Fibroblast of skin of scalp (primary cell): ENCODE measurements around the gene CCDC136.

ENCODE experiments used
- DNase-seq: peaks from one replicate; pipeline ENCODE4 v3.0.0-alpha.2; 2013

The CCDC136 gene

DNA sequence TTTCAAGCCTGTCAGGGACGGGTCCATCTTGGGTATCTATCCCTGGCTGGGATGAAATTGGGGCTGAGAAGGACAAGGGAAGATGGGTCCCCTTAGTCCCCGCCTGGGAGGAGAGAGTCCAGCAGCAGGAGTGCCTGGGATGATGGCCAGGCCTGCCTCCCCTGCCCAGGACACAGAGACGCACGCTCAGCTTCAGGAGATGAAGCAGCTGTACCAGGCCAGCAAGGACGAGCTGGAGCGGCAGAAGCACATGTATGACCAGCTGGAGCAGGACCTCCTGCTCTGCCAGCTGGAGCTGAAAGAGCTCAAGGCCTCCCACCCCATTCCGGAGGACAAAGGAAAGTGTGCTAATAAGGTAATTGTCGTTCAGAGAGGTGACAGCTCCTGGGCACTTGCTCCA lies 15.4 kb downstream of the CCDC136 start:
- DNase-seq: no peak

DNA sequence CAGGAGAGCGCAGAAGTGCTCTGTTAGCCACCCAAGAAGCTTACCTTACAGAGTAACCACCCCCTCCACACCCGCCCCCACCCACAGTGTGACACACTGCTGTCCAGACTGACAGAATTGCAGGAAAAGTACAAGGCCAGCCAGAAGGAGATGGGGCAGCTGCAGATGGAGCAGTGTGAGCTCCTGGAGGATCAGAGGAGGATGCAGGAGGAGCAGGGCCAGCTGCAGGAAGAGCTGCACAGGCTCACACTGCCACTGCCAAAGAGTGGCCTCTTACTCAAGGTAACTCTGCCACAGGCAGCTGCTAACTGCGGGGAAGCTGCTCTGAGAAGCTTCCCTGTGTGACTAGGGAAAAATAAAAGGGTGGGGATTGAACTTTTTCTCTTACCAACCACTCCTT lies 17.6 kb downstream of the CCDC136 start:
- no peak for DNase-seq

DNA sequence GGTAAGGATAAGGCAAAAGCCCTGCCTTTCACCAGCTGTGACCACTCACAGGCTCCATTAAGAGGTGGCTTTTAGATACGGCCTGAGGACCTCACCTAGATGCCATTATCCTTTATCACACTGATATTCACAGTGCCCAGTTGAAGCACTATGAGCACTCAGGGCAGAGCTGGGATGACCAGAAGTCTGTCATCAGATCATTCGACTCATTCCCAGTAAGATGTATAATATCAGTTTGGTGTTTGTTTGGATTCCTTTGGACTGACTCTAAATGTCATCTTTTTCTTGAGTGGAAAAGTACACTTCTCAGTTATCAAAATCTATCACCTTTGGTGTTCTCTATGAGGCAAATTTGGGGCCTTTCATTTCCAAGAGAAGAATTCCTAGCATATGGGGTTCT lies 18.7 kb downstream of the CCDC136 start:
- no peak for DNase-seq

DNA sequence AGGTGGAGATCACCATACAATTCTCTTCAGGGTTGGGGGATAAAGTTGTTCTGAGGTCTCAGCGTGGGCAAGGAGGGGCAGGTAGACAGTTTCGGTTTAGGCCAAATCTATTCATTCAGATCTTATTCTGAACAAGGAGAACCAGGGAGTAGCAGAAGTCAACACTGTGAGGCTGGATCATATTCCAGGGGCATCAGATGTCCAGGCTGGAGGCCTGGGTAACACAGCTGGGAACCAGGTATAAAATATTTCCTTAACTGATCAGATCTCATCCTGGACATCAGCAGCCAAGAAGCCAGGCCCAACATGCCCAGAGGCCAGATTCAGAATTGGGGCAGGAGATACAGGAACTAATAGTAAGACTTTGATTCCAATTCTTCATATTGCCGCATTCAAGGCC lies 19.2 kb downstream of the CCDC136 start:
- no peak for DNase-seq

DNA sequence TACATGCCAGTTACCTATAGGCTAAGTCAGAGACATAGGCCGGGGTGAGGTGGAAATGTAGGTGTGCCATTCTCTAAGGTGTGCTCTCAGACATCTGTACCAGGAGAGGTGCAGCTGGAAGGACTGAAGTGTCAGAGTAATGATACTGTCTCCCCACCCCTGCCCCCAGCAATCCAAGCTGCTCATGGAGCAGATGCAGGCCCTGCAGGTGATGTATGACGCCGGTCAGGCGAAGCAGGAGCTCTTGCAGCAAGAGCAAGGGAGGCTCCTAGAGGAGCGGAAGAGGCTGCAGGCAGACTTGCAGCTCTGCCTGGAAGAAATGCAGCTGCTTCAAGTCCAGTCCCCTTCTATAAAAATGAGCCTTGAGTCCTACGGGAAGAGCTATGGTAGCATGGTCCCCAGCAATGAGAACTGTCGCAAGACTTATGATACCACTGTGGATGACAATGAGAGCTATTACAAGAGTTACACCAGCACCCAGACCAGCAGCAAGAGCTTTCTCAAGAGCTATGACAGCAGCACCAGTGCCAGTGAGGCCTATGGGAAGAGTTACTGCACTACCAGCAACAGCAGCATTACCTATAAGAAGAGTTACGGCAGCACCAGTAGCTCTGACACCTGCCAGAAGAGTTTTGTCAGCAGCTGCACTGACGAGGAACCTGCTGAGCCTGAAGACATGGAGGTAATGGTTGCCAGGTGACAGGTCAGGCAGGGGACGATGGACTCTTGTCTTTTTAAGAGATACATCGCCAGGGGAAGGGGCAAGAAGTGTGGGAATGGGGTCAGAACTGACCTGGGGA lies 20.1 kb downstream of the CCDC136 start:
- DNase-seq: no peak

DNA sequence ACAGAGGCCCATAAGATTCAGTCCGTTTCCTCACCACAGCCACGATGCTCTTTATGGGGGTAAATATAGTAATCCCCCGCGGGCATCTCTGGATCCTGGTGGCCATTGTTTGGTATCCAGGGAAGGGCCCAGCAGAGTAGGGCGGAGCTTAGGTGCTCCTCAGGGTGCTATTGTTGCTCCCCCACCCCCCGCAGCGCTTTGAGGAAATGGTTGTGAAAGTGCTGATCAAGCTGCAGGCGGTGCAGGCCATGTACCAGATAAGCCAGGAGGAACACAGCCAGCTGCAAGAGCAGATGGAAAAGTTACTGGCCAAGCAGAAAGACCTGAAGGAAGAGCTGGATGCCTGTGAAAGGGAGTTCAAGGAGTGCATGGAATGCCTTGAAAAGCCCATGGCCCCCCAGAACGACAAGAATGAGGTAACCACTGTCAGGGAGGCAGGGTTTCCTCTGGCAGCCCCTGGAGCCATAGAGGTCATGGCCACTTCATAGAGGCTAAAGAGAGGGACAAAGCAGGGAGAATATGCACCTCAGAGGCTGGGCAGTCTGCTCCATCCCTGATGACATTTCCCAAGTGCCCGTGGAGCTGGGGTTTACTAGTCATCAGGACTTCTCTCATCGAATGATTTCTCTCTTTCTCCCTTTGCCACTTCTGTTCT lies 20.9 kb downstream of the CCDC136 start:
- DNase-seq: no peak

DNA sequence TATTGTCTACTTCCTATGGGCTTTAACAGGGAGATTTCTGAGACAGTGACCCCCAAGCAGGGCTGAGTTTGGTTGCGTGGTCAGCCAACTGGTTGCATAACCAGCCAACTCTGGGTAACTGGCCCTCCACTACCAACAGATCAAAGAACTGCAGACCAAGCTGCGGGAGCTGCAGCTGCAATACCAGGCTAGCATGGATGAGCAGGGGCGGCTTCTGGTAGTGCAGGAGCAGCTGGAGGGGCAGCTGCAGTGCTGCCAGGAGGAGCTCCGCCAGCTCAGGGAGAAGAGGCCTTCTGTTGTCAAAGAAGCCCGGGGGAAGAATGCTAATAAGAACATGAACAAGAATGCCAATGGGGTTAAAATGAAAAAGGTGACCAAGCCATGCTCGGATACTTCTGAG lies 22.7 kb downstream of the CCDC136 start:
- no peak for DNase-seq

DNA sequence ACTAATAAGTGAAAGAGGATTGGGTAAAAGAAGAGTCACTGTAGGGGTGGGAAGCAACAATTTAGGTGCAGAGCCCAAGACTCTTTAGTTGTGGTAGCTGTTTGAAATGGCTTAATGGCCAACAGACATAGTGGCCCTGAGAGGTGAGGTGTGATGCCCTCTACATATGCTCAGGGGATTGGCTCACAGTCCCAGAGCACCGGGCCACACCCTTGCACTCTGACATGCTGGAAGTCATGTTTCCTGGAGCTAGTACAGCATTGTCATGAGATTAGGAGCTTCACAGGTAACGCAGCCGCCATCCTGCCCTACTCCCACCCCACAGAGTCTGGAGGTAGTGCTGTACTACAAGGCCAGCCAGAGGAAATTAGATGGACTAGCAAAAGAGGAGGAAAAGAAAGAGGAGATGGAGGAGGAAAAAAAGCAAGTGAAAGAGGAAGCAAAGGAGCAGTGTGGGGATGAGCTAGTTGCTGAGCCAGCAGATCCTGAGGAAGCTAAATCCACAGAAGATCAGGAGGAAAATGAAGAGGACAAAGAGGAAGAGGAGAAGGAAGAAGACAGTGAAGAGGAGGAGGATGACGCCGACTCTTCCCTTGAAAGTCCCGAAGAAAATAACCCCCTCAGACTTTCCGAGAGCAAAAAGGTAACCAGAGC lies 23.6 kb downstream of the CCDC136 start:
- no peak for DNase-seq

DNA sequence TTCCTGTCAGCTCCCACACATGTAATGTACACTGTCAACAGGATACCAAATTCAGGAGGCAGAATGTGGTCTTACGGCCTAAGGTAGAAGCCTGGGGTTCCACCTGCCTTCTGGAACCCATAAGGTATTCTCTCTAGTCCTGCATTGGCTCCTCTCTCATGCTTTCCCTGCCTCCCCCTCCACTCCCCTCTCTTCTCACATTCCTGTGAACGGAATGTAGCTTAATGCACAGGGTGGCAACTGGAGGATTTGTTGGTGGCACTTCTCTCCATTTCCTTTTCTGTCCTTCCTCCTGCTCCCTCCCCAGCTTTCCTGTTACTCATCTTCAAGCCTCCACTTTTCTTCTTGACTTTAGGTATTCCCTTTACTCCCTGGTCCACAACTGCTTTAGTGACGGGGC lies 26.9 kb downstream of the CCDC136 start:
- DNase-seq: no peak

DNA sequence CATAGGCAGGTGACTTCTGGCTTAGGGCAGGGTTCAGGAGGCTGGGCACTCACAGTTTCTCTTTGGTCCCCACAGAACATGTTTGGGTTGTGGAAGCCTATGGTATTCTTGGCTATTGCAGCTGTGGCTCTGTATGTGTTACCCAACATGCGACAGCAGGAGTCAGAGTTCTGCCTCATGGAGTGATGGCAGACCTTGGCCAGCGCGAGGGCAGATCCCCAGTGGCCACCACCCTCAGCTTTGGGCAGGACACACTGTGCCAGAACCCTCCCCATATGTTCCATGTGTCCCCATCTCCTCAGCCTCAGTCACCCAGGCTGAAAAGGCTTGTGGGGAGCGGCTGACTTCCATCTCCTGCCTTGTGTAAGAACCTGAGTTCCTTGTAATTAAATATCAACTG lies 30.0 kb downstream of the CCDC136 start:
- DNase-seq: no peak

DNA sequence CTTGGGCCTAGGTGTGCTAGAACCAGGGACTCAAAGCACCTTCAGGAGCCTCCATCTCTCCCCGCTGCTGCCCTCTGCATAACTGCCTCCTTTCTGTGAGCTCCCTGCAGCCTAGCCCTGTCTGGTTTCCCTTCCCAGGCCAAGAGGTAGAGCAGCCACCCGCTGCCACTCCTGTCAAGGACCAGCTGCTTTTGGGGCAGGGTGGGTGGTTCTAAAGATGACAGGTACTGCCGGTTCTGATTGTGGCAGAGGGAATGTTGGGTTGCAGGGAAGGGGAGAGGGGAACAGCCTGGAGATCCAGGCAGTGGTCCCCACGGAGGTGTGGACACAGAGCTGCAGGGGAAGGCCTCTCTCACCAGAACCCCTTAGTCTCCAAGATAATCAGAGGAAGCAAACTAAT lies 34.7 kb downstream of the CCDC136 start:
- no peak for DNase-seq

DNA sequence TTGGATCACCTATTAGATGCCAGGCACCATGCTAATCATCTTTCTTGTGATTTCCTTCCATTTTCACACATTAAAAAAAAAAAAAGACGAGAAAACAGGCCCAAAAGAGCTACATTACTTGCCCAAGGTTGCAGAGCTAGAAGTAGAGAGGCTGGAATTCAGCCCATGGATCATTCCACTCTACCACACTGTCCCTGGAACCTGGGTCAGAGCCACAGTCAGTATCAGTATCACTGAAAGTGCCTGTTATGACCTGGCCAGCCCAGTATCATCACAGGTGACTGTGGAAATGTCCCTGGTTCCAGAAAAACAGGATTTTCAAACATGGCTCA lies 35.1 kb downstream of the CCDC136 start:
- DNase-seq: no peak

DNA sequence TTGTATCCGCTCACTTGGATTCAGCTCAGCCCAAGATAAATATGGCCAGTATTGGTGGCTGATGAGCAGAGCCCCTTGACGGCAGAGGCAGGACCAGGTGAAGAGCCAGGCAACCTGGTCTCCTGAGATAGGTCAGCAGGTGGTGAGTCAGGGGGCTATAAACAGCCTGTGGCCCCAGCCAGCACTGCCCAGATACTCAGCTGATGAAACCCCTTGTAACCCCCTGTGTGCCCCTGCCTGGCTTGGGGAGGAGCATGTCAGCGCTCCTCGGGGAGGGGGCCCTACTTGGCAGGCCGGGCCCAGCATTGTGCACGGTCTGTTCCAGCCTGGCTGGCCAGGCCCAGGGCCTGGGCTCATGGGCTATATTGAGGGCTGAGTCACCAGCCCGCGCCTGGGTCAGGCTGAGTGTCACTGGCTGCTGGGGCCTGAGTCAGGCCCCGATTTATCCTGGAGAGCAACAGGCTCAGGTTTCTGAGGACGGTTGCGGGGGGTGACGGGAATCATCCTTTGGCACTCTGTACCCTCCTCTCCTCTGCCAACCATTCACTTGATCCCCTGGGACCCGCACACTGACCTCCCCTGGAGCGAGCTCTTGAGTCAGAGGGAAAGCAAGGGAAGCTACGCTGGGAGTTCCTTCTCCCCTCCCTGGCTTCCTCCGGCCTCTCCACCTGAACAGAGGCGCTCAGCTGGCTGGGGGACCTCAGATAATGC lies 35.6 kb downstream of the CCDC136 start:
- peak; percentile 88 for DNase-seq

DNA sequence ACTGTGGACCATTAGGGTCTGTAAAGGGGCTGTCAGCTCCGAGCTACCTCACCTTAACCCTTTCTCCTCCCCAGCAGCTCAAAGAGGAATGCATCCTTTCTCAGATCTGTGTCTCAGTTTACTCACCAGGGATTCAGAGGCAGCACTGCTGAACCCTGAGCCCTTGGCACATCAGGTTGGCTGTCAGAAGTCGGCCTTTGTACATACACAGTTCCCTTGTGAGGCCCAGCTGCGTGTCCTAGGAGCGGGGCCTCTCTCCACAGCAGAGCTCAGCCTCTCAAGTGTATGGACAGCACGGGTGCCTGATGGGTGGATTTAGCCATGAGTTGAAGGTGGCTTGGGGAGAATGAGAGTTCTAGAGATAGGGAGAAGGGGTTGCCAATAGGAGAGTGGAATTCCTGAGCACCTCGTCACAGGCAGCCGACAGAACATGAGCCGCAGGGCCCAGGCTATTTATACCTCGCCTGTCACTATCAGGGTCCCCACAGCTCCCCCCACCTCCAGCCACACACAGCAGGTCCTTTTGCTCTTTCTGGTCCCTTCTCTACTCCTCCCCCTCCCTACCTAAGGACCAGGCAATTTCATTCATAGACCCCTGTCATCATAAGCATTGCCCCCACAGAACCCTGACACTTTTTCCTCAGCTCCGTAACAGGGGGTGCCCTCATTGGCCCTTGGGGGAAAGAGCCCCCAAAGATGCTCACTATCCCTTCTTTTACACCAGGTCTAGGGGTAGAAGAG lies 36.4 kb downstream of the CCDC136 start:
- peak; percentile 84 for DNase-seq

DNA sequence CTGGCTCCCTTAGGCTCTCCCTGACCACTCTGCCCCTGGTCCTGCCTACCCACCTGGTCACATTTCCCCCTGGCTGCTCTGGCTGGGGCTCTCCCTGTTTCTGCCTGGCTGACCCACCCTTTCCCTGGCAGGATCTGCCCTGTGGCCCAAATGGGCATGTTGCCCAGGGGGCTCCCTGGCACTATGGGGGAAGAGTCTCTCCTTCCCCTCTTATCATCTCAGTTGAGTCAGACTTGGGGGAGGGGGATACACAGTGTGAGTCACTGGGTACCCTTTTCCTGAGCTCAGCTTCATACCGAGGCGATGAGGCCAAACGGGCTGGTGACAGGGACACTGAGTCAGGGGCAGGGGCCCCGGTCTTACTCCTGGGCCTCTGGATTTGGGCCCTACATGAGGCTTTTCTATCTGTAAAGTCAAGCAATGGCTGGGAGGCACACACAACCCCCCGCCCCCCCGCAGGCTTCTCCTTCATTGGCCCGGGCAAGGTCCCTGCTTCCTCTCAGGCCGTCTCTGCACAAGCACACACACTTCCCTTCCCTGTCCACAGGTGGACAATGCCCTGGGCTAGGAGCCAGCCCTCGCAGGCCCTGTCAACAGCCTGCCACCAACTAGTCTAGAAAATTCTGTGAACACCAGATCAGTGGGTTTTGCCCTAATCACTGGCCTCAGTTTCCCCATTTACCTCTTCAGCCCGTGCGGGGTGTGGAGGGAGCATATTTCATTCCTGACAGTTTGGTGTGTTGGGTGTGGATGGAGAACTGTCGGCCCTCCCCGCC lies 37.8 kb downstream of the CCDC136 start:
- peak; percentile 81 for DNase-seq

DNA sequence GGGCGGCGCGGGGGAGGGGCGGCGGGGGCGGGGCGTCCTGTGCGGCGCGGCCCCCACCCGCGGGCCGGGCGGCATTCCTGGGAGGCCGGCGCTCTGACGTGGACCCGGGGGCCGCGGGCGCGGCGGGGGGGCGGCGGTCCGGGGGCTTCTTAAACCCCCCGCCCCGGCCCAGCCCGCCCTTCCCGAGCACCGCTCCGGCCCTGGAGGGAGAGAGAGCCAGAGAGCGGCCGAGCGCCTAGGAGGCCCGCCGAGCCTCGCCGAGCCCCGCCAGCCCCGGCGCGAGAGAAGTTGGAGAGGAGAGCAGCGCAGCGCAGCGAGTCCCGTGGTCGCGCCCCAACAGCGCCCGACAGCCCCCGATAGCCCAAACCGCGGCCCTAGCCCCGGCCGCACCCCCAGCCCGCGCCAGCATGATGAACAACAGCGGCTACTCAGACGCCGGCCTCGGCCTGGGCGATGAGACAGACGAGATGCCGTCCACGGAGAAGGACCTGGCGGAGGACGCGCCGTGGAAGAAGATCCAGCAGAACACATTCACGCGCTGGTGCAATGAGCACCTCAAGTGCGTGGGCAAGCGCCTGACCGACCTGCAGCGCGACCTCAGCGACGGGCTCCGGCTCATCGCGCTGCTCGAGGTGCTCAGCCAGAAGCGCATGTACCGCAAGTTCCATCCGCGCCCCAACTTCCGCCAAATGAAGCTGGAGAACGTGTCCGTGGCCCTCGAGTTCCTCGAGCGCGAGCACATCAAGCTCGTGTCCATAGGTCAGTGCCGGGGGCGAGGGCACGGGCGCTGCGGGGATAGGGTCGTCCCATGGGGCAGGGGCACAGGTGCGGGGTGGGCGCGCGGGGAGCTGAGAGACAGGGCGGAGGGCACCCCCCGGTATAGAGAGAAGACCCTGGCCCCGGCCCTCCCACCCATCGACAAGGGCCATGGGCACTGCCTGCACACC lies 38.7 kb downstream of the CCDC136 start, which contains the start of gene FLNC:
Gene FLNC, plus strand, starts transcription at position 176 of the 947 bp plus-strand sequence. Its CDS starts 232 bp downstream, at position 408.
- peak; percentile 83 for DNase-seq

DNA sequence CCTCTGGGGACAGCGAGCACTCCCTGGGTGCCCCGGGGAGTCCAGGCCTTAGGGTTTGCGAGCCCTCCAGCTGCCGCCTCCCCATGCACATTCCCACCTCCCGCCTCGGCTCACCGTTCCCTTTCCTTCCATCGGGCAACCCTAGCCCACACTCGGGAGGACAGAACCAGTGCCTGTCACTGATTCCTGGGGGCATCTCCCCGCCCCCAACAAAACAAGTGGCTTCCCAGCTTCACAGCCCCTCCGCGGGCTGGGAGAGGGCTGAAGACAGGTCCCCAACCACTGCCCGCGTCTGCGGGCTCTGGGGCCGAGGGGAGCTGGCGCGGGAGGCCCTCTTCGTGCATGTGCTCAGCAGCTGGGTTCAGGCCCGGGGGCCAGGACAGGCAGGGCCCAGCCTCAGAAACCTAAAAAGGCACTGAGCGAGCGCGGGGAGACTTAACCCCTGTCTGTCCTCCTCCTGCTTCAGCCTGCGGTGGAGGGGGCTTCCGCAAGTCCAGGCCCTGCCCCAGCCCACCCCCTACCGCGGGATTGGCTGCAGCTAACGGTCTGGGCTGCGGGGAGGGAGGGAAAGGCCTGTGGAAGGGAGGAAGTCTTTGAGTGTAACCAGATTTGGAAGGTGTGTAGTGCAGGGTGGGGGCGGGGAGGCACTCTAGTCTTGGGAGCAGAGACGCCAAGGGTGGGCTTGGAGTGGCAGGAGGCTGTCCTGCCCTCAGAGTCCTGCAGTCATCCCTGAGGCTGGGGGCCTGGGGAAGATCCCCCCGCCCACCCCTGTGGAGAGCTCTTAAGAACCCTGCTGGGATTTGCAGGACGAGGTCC lies 39.6 kb downstream of the CCDC136 start:
- DNase-seq: peak; percentile 80

DNA sequence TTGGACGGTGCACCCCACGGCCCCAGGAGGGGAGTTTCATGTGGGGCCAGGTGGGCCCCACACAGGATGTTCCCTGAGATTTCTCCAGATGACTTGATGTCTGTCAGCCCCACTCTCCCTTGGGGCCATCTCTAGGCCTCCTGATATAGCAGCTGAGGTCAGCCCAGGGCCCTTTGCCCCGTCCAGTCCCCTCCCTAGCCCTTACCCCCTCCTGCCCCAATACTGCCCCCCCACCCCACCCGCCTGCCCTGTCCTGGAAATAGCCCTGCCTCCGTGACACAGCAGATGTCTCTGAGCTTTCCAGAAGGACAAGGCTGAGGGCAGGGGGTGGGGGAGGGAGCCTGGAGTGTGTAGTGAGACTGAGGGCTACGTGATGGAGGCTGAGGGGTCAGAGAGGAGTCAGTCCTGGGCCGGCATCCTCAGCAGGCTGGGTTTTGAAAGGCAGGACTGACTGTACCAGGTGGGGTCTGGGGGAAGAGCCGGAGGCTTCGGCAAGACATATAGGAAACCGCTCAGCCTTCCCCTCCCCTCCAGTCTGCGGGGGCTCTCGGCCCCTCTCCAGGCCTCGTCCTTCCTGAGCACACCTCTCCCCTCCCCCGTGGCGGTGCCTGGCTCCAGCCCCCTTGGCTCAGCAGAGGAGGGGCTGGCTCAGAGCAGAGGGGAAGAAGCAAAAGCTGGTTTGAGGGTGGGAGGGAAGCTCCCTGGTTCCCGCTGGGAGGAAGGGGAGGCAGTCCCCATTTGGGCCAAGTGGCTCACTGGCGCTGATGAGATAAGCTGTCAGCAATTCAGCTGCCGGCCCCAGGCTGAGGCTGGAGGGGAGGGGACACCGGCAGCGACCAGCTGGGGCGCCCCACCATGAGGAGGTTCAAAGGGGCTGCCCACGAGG lies 40.5 kb downstream of the CCDC136 start:
- peak; percentile 70 for DNase-seq

DNA sequence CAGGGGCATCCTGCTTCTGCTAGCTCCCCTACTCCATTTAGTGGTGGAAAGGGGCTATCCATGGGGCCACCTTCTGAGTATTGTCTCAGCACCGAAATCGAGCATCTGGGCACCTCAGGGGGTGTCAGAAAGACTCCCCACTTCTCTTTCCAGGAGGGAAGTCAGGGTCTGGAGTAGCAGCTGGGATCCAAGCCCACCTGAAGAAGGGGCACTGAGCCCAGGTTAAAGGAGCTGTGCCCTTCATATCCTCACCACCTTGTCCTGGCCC lies 41.0 kb downstream of the CCDC136 start:
- DNase-seq: no peak
